ENCODE measurements around the gene SPTBN1.

Gene SPTBN1

DNA sequence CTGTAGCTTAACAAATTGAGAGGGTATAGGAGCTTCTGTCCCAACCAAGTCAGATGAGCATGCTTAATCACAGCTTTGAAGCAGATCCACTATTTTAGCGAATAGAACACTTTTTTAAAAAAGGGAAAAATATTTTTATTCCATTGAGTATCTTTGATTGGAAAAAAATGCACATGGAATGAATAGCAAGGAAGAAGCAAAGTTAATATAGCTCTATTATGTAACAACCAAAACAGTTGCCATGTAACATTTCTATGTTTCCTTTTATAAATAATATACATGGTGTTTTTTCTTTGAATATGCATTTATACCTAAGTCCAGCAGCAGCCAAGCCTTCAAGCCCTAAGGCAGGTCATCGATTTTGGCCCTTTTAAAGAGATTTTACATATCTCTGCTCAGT is 21.4 kb upstream of the SPTBN1 start:
- DNase-seq = no peak

DNA sequence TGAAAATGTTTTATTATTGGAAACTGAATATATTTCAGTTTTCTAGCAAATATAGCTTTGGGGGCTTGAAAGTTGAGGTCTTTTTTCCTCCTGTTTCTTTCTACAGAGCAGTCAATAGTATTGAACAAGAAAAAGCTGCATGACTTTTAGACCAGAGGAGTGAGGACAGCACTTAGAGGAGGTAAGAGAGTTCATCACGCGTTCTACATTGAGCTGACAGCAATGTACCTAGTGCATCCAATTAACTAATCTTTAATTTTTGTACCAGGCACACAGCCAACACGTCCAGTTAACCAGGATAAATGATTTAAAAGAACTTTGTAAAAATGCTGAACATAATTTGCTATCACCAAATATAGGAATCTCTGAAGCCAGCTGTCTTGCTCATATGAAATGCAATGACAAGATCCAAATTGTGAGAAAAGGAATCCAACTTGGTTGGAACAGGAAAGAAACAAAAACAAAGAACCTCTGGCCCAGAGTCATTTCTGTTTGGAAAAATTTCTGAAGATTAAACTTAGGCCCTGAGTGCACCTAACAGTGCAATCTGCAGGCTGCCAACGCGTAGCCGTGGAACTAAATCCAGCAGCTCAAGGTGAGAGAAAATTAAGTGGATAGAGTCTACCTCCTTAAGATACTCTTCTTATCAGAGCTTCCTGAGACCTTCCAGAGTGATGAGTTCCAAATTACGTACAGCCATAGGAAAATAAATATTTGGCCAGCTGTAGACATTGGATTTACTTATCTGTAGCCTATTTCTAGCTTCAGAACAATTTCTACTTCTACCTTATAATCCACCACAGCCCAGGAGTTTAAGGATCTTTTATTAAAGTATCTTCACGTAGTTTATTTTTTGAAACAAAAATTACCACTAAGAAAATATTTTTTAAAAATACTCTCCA is 20.6 kb upstream of the SPTBN1 start:
- no peak for DNase-seq

DNA sequence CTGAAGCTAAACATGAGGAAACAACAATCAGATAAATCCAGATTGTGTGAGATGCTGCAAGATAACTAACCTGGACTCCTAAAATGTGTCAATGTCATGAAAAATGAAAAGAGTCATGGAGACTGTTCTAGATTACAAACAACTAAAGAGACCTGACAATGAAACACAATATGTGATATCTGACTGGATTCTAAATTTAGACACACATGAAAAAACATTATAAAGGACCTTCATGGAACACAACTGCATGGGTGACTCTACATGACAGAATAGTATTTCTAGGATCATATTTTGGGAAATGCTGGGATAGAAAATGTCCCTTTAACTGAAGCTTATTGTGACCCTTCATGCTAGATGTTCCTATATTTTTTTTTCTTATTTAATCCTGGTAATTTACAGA is 18.5 kb upstream of the SPTBN1 start:
- no peak for DNase-seq

DNA sequence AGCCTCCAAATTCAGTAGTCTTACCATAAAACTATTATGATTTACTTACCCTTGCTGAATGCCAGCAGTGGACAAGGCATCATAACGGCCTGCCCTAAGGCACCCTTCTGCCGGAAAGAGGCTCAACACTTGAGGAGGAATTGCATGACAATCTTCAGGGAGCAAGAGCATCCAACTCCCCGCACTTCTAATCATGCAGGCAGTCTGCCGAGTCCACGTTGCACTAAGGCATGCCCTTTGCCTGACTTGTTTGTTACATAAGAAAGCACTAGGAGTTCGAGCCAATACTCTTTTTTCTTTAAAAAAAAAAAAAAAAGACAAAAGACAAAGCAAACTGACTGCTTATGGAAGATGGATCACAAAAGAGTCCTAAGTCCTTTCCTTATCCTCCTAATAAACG is 17.9 kb upstream of the SPTBN1 start:
- DNase-seq = no peak

DNA sequence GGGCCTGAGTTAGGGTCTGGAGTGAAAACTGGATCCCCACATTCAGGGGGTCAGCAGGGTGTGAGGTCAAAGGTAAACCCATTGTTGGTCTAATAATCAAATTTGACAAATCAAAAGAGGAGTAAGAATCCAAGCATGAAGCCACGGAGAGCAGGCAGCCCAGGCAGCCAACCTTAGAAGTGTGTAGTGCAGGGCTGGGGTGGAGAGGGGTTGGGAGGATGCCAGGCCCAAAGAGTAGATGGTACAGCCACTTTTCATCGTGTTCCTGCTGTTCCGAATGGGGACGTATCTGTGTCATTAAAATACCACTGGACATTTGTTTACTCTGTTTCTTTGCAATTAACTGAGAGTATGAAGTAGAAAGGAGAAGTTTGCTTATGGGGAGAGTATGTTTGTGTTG is 16.5 kb upstream of the SPTBN1 start:
- DNase-seq = no peak

DNA sequence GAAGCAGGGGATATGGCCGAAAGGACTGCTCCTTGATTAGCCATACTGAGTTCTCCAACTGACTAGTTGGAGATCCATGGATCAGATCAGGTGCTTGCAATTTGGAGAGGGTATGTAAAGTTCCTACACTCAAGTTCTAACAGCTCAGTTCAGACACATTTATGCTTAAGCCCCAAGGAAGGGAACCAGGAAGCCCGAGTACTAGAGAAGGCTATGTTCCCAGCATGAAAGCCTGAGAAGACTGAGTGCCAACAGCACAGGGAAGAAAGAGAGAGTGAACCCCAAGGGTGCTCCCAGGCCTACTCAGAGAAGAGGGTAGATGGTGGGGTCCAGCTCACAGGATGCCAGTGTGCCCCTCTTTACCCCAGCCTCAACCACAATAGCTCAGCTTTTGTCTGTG is 16.1 kb upstream of the SPTBN1 start:
- DNase-seq = no peak

DNA sequence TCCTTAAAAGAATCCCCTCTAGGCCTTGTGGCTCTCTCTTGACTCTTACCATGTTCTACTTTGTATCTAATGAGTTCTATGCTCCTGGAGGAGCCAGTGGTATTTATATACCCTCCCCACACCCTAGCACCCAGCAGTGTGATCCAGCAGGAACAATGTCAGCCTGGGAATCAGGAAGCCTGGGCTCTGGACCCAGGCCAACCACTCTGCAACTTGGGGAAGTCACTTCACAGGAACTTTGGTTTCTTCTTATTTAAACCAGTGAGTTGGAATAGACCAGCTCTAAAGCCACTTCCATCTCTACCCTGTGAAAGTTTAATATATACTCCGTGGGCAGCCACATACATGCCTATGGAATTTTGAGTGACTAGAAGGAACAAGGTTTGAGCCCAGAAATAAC is 11.6 kb upstream of the SPTBN1 start:
- DNase-seq = no peak

DNA sequence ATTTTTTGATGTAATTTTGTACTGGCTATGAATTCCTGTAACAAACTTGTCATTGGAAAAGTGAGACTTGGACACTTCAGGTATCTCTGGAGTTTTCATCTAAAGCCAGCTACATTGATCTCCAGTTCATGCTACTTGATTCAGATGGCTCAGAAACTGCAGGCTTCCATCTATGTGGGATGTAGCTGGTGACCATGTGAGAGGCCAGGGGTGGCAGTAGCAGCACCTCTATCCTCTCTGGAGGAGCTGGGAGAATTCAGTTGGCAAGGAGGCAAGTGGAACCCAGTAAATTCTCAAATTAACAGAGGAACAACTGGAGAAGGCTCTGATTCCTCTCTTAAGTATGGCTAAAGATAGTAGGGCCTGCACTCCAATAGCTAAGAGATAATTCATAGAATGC is 10.0 kb upstream of the SPTBN1 start:
- no peak for DNase-seq

DNA sequence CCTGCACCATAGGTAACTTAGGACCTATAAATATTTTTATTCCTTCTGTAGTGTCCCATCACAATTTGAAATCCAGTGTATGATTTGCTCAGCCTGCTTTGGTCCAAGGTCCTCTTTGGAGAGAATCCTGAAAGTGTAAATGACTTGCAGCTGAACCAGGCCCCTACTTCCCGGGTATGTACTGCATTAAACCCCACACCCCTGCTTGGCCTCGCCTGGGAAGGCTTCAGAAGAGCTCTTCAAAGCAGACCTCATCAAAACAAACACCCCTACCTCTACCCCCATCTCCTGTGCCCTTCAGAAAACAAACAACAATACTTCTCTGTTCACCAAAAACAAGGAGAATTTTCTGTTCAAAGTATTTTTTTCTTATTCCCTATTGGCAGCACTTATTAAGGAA is 9.5 kb upstream of the SPTBN1 start:
- no peak for DNase-seq

DNA sequence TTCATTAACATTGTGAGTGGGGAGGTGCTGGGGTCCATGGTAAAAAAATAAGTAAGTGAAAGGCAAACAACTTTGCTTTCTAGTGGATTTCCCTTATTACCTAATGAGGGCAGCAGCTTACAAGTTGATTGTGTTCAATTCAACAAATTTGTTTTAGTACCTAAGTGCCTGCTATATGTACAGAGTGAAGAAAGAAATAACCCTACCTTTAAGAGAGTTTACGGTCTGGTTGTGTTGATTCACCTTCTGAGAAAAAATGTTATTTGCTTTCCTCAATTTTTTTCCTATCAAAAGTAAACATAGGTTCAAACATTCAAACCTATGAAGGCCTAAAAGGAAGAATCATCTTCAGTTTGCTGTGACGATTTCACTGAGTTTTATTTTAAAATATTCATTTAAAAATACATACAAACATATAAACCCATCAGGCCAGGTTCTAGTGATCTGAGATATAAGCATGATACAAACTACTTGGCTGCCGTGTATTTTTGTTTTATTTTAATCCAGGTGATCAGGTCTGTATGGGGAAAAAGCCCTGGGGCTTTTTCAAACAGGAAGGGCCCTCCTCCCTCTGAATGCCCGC is 1.5 kb upstream of the SPTBN1 start:
- no peak for DNase-seq

DNA sequence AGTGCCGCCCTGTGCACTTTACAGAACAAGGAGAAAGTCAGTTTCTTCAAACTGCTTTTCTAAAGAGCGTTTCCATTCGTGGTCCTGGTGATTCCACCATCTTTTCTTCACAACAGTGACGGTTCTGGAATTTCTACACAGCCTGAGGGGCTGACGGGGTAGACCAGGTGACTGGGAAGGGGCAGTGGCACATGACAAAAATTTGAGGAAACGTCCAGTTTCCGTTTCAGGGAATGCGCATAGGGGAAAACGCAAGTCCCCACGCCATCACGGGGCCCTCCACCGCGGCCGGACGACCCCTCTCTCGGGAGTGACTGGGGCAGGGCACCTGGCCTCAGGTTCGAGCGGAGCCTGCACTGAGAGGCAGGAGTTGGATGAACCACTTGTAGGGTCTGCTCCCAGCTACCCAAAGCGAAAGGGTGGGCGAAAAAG is 980 bp upstream of the SPTBN1 start:
- no peak for DNase-seq

DNA sequence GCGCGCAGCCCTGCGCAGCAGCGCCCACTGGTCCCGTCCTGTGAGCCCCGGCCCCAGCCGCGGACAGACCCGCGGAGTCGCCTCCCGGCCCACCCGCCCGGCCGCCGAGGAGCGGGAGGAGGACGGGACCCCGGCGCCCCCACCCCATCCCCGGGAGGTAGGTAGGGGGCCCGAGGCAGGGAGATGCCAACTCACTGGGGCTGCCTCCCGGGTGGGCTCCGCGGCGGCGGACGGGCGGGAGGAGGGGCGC is 160 bp downstream of the SPTBN1 start:
- DNase-seq = no peak

DNA sequence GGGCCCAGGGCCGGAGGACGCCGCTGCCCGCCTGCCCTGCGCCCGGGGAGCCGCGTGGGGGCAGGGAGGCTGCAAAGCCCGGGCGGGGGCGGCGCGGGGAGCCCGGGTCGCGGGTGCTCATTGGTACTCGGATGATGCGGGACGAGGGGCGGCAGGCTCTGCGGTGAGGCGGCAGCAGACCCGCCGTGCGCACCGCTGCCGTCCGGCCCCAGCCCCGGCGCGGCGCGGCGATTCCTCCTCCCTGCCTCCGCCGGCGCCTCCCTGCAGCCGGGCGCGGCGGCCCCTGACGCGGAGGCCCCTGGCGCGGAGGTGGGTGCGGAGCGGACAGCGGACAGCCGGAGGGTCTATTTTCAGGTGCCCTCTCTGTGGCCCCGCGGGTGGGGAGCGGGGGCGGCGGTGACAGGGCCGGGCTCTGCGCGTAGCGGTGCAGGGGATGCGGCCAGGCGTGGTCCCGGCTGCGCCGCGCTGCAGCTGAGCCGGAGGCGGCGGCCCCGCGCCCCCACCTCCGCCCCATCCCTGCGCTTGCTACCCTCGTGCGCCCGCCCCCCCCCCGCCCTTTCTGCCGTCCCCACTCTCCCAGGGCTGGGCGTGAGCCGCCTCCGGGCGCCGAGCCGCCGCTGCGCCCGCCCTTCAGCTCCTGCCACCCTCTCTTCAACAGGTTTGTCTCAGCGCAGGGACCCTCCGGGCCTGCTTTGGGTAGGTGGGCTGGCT is 640 bp downstream of the SPTBN1 start:
- peak in 1 of 2 experiments; percentile 37 for DNase-seq

DNA sequence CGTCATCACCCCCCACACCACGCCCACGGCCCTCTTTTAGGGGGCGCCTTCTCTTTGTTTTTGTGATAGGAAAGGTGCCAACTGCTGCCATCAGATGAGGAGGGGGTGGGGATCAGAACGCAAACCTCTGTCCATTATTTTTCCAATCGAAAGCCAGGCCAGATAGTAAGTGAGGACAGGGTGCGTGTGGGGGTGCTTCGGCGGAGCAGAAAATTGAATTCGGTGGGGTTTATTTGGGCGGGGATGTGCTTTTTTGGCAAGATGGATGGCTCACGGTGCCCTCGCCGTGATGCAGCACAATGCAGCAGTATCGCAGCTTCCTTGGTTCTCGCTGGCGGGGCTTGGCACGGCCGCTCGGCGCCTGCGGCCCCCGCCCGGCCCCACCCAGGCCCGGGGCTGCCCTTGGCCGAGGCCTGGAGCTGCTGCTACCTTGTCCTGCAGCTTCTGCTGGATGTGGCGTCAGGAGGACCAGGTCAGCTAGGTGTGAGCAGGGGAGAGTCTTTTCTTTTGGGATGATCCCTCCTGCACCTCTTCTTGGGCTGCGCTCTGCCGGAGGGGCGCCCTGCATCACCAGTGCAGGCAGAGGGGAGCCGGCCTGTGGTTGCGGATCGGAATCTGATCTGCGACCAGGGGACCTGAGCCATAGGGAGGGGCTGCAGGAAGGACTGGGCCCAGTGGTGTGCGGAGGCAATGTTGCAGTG is 1.3 kb downstream of the SPTBN1 start:
- DNase-seq = peak in 1 of 2 experiments; percentile 38

DNA sequence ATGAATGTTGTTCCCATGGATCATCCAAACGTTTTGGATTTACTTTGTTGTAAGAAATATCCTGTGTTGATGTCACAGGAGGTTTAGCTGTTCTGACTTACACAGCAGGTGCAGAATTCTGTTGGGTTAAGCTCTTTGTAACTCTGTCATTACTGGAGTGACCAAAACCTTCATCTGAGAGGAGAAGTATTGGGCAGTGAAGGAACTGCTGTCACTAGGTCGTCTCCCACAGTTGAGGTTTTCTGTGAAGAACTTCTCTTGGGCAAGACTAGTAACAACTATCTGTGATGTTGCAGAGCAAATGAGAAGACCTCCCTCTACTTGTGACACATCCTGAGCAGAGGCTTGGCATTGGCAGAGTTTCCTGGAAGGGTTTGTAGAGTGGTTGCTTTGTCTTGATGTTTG is 2.9 kb downstream of the SPTBN1 start:
- peak in 1 of 2 experiments; percentile 33 for DNase-seq

DNA sequence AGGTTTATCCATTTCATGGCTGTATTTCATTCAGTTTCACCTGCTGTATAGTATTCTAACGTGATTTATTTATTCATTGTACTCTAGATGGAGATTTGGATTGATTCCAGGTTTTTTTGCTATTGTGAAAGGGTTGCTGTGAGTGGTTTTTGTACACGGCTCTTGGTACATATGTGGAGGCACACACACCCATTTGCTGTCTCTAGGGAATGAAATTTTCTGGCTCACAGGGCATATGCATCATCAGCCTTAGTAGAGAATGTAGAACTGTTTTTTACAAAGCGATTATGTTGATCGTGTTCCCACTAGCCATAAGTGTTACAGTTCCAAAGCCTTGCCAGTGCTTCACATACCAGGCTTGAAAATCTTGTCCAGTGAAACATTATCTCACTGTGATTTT is 5.1 kb downstream of the SPTBN1 start:
- DNase-seq = peak in 1 of 2 experiments; percentile 49

DNA sequence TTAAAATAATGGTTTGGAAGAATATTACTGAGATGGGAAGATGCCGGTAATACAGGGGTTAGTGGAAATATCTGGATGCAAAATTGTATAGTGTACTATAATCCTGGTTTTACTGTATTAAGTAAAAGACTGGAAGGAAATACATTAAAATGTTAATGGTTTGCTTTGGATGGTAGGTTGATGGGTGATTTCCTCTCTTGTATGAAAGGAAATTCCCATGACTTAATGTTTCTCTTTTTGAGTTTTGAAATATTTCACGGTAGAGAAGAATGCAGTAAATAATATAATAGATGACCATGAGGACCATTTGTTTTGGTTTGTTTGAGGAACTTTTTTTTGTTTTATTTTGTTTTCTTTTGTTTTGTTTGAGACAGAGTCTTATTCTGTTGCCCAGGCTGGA is 8.2 kb downstream of the SPTBN1 start:
- DNase-seq = no peak

DNA sequence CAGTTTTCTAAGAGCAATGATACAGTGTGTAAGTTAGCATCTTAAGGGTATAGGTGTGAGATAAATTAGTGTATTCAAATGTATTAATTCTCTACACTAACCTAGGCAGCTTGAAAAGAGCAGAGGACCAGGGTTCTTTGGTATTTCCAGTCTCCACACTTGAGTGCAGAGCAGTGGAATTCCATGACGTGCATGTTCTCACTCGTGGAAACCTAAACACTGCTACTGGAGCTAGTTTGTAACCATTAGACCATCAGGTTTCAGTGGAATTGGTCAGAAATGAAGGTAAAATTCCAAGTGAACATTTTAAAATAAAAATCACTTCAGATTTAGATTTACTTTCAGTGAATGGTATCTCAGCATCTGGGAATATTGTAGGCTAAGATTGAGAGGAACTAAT is 9.0 kb downstream of the SPTBN1 start:
- no peak for DNase-seq

DNA sequence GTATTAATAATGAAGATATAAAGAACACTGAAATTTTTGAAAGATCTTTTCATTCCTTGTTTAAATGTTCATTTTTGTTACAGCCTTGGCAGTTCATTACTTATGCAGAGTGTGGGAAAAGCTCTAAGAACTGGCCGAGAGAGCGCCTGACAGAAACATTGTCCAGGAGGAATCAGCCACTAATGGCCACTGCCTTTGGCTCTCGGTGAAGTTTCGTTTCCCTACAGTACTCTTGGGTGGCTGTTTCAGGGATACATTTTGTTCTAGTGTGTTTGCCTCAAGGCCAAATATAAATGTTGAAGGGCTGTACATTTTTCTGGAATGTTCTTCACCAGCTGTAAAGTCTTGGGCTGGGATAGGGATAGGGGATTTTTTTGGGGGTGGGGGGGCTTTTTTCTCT is 10.7 kb downstream of the SPTBN1 start:
- no peak for DNase-seq

DNA sequence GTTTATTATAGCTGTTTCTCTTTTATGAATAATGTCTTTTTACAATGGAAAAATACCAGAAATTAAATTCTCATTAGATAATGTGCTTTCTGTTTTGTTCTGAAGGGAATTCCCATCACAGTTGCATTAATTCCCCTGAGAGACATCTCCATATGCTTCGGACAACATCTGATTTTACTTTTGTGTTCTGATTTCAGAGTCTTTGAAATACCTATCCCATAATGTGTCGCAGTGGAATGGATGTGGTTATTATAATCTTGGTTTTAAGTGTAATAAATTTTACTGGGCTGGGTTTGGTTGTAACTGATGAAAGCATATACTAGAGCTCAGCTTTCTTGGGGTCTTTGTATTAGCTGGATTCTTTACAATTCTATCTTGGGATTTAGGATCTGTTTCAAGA is 12.5 kb downstream of the SPTBN1 start:
- DNase-seq = peak in 1 of 2 experiments; percentile 23

DNA sequence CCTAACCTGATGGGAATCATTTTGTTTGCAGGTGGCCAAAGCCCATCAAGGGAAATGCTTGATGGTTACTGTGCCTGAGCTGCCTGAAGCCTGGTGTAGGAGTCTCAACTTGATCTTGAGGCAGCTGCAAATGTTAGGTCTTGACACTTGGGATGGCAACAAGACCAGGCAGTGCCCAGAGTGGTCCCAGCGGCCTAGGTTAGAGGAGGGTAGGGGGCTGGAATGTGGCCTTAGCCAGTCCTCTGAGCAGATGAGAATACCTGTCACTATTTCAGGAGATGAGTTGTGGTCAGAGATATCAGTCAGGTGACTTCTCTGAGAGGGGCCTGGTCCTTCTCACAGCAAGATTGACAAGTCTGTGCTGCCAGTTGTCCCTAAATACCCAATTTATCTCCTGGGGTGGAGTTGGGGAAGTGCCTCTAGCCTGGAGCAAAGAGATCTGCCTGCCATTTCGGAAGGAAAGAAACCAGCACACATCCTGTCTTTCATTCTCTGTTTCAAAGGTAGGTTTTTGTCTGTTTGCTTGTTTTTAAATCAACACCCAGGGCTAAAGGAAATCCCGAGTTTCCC is 13.4 kb downstream of the SPTBN1 start:
- DNase-seq = no peak

DNA sequence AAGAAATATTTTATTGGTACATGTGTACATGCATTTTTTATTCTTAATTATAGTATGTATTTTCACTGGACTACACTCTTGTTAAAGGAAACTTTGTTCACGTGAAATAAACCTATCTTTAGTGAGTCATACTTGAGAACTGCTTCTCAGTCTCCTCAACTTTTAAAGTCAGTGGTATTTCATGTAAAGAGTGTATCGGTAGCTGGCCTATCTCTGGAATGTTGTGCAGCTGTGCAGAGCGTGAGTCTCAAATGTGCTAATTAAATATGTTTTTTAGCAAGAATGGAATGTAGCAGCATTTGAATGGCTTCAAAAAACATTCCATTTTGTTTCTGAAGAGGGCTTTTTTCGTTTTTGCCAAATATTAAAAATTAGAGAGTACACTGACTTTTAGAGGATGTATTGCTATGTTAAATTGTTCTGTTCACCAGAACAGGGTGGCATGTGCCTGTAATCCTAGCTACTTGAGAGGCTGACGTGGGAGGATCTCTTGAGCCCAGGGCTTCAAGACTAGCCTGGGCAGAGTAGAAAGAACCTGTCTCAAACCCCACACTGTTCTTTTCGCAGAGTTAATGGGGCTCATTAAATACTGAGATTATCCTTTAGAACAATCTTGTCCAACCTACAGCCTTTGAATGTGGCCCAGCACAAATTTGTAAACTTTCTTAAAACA is 14.3 kb downstream of the SPTBN1 start:
- no peak for DNase-seq
